CD14-positive monocyte (primary cell): ENCODE results near the gene RHOA. TPM values are rescaled to one million over a fixed set of nuclear protein-coding genes. Genes with fewer than 3 reads are reported as not detected.

Experiments used
- DNase-seq, 3 donors: peaks; one replicate each; pipeline ENCODE4 v3.0.0-alpha.2; 2011 to 2022
- H2AFZ ChIP-seq: 2 replicates; pipeline ENCODE4 v1.6.0; 2012; ENCODE audit warnings: mild to moderate bottlenecking, low read depth, low read length, inconsistent platforms; ENCODE audit not compliant: insufficient read depth, poor library complexity, severe bottlenecking
- H3K27ac ChIP-seq, 2 donors: 1 replicate in 1 of 2; 2 replicates in 1 of 2; pipeline ENCODE4 v1.5.1; 2012 to 2013; ENCODE audit warnings: low read length in 2 of 2, control low read depth in 1 of 2, inconsistent platforms in 1 of 2, low read depth in 1 of 2, mild to moderate bottlenecking in 1 of 2
- H3K27me3 ChIP-seq, 2 donors: one replicate each; pipeline versions ENCODE4 v1.6.0 to v1.6.1; 2011 to 2013; ENCODE audit warnings: low read length in 2 of 2; ENCODE audit not compliant: control insufficient read depth in 2 of 2, insufficient read depth in 2 of 2
- H3K36me3 ChIP-seq, 2 donors: replicated peaks in 1 of 2; 1 replicate in 1 of 2; 2 replicates in 1 of 2; pipeline versions ENCODE4 v1.5.1 to v1.6.1; 2012 to 2013; ENCODE audit warnings: low read length in 2 of 2, control low read depth in 1 of 2, inconsistent platforms in 1 of 2, mild to moderate bottlenecking in 1 of 2; ENCODE audit not compliant: insufficient read depth in 2 of 2, control insufficient read depth in 1 of 2
- H3K4me1 ChIP-seq, 2 donors: 1 replicate in 1 of 2; 2 replicates in 1 of 2; pipeline versions ENCODE4 v1.5.1 to v1.6.1; 2012 to 2013; ENCODE audit warnings: low read length in 2 of 2, control low read depth in 1 of 2, inconsistent platforms in 1 of 2, mild to moderate bottlenecking in 1 of 2, moderate library complexity in 1 of 2; ENCODE audit not compliant: insufficient read depth in 2 of 2, control insufficient read depth in 1 of 2
- H3K4me2 ChIP-seq: replicated peaks from 2 replicates; pipeline ENCODE3; 2012; ENCODE audit warnings: low read length, moderate library complexity, mild to moderate bottlenecking; ENCODE audit not compliant: poor library complexity, severe bottlenecking; ENCODE audit errors: extremely low read depth
- H3K4me3 ChIP-seq, 3 experiments: fragments of 200-600 bp in 1 of 3; sonication (generic) in 1 of 3; replicated peaks in 1 of 3; 1 replicate in 2 of 3; 2 replicates in 1 of 3; pipeline ENCODE4 v1.5.1; 2011 to 2013; ENCODE audit warnings: low read length in 3 of 3, mild to moderate bottlenecking in 3 of 3, control low read depth in 2 of 3, low read depth in 2 of 3, inconsistent platforms in 1 of 3, moderate library complexity in 1 of 3
- H3K79me2 ChIP-seq: 2 replicates; pipeline ENCODE4 v1.6.0; 2012; ENCODE audit warnings: mild to moderate bottlenecking, control low read depth, inconsistent platforms, low read length, moderate library complexity; ENCODE audit not compliant: insufficient read depth
- H3K9ac ChIP-seq: 2 replicates; pipeline ENCODE4 v1.6.0; 2017; ENCODE audit warnings: low read length, mild to moderate bottlenecking; ENCODE audit not compliant: insufficient read depth, poor library complexity, severe bottlenecking
- H3K9me3 ChIP-seq, 2 donors: replicated peaks in 1 of 2; 1 replicate in 1 of 2; 2 replicates in 1 of 2; pipeline versions ENCODE4 v1.5.1 to v1.6.1; 2012 to 2013; ENCODE audit warnings: low read length in 2 of 2, control low read depth in 1 of 2; ENCODE audit not compliant: control insufficient read depth in 1 of 2, insufficient read depth in 1 of 2
- H4K20me1 ChIP-seq: 2 replicates; pipeline ENCODE4 v1.6.0; 2012; ENCODE audit warnings: mild to moderate bottlenecking, low read length, control low read depth, moderate library complexity; ENCODE audit not compliant: insufficient read depth
- H3K27ac Mint-ChIP-seq, 7 donors: one replicate each; pipeline ENCODE4 v1.8.0; 2020; ENCODE audit warnings: mild to moderate bottlenecking in 7 of 7, mixed read lengths in 7 of 7, moderate library complexity in 6 of 7, inconsistent platforms in 2 of 7
- H3K27me3 Mint-ChIP-seq, 3 donors: one replicate each; pipeline ENCODE4 v1.8.0; 2021 to 2022; ENCODE audit warnings: low read depth in 3 of 3, mild to moderate bottlenecking in 3 of 3, mixed read lengths in 3 of 3, moderate library complexity in 3 of 3, inconsistent platforms in 1 of 3
- H3K36me3 Mint-ChIP-seq, 2 donors: one replicate each; pipeline ENCODE4 v1.8.0; 2020; ENCODE audit warnings: mixed read lengths in 2 of 2, inconsistent platforms in 1 of 2, mild to moderate bottlenecking in 1 of 2
- H3K4me1 Mint-ChIP-seq: one replicate; pipeline ENCODE4 v1.8.0; 2020; ENCODE audit warnings: mild to moderate bottlenecking, mixed read lengths
- H3K4me3 Mint-ChIP-seq, 2 donors: one replicate each; pipeline ENCODE4 v1.8.0; 2020; ENCODE audit warnings: mild to moderate bottlenecking in 2 of 2, mixed read lengths in 2 of 2, moderate library complexity in 1 of 2
- H3K9me3 Mint-ChIP-seq, 7 donors: one replicate each; pipeline ENCODE4 v1.8.0; 2020 to 2022; ENCODE audit warnings: mixed read lengths in 7 of 7, mild to moderate bottlenecking in 6 of 7, moderate library complexity in 6 of 7, inconsistent platforms in 2 of 7
- WGBS: methylation state at CpG from one replicate; pipeline ENCODE4 v1.1.5; 2013; ENCODE audit warnings: missing lambda C conversion rate; ENCODE audit not compliant: insufficient coverage; 5-methylcytosine and 5-hydroxymethylcytosine counted together
- intact Hi-C, 2 donors: fragments of 100-400 bp; cut with micrococcal nuclease; formaldehyde crosslinking; loops; one replicate each; pipeline versions ENCODE4 v1.15.0 to v1.15.1; 2023
- polyA plus RNA-seq, 3 donors: library from polyadenylated mRNA; depleted of rRNA in 1 of 3; unstranded in 2 of 3; stranded (reverse) in 1 of 3; fragments of 300-500 nt in 2 of 3; fragments of >200 nt in 1 of 3; fragmentation: Illumina TruSeq in 2 of 3; gene quantifications; 1 replicate in 2 of 3; 2 replicates in 1 of 3; pipeline ENCODE4 v1.2.3, GENCODE V29; 2012 to 2021
- TF ChIP-seq, protein P1 (sequence below): fragments of 200-600 bp; IDR thresholded peaks from one replicate; pipeline ENCODE4 v1.8.0; 2022; ENCODE audit warnings: antibody characterized with exemption, mild to moderate bottlenecking

The RHOA gene
- polyA plus RNA-seq, 3 donors, result 624 to 1,306 (median 1,179) TPM

DNA sequence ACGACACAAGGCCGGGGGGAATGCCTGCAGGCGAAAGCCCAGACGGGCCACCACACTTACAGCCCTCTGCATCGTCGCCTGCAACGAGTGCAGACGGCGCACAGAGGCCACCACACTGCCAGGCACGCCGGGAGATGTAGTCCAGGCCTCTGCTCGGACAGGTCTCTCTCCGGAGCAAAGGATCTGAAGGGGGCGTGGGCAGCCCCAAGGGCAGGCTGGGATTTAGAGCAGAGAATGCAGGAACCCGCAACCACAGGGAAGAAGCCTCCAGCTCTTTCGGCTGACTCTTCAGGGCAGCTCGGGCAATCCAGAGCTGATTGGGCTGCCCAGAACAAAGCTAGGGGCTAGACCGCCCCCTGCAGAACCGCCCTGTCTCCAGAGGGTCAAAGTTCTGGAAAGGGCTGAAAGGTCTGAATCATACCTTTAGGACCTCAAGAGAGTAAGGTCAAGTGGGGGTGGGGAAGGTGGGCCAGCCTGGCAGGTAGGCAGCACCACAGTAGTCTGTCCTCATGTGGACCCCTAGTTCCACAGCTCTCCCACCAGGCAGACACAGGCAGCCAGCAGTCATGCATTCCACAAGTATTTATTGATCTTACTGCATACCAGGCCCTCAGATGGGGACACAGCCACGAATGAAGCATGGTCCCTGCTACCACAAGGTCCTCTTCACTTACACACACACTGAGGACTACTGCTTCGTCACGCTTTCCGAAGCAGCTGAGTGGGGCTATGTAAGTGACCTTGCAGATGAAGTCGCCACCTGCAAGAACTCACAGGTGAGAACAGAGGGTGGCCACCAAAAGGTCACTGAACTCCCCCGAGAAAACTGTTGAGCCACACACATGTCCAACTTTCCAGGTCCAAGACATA is 10.8 kb upstream of the RHOA start, which contains the start of gene AMT:
TSS of gene AMT (minus strand) at position 95 of the 870 bp plus-strand sequence. CDS start at position 72, 23 bp downstream.
- TF ChIP-seq, protein P1, sequence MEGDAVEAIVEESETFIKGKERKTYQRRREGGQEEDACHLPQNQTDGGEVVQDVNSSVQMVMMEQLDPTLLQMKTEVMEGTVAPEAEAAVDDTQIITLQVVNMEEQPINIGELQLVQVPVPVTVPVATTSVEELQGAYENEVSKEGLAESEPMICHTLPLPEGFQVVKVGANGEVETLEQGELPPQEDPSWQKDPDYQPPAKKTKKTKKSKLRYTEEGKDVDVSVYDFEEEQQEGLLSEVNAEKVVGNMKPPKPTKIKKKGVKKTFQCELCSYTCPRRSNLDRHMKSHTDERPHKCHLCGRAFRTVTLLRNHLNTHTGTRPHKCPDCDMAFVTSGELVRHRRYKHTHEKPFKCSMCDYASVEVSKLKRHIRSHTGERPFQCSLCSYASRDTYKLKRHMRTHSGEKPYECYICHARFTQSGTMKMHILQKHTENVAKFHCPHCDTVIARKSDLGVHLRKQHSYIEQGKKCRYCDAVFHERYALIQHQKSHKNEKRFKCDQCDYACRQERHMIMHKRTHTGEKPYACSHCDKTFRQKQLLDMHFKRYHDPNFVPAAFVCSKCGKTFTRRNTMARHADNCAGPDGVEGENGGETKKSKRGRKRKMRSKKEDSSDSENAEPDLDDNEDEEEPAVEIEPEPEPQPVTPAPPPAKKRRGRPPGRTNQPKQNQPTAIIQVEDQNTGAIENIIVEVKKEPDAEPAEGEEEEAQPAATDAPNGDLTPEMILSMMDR, result no peak
- H3K9ac ChIP-seq, result peak within 1 kb of the TSS; percentile 35
- H3K27ac ChIP-seq, result no peak within 1 kb of the TSS
- H3K9me3 Mint-ChIP-seq, result peaks cover 0 to 2% (median 0%) of the 10 kb centered on the region in 7 donors
- peaks cover 6% of the 10 kb centered on the region for H4K20me1 ChIP-seq
- peaks cover 30% of the 10 kb centered on the region for H3K4me1 Mint-ChIP-seq
- peaks cover 22 to 25% of the 10 kb centered on the region in 2 donors for H3K4me1 ChIP-seq
- peaks cover 11% of the 10 kb centered on the region for H3K79me2 ChIP-seq
- peak within 1 kb of the TSS; percentile 75 for H3K4me2 ChIP-seq
- intact Hi-C loops, result no loop called here
- peak within 1 kb of the TSS; percentile 80 to 88 for H3K4me3 Mint-ChIP-seq
- H3K27me3 ChIP-seq, result no peaks in the 10 kb centered on the region
- peak within 1 kb of the TSS; percentile 66 for H2AFZ ChIP-seq
- H3K27ac Mint-ChIP-seq, result peak within 1 kb of the TSS in 5 of 7 donors; percentile 14 to 89 (median 58)
- WGBS, result 20% methylated on average over 19 of the region's 25 CpGs
- peak within 1 kb of the TSS; percentile 9 to 68 (median 32) for H3K4me3 ChIP-seq
- H3K36me3 Mint-ChIP-seq, result peaks cover 46 to 55% of the 10 kb centered on the region in 2 donors
- peaks cover 0 to 2% (median 0%) of the 10 kb centered on the region in 3 donors for H3K27me3 Mint-ChIP-seq
- no peaks in the 10 kb centered on the region for H3K9me3 ChIP-seq
- DNase-seq, result no peak
- peaks cover 10 to 36% of the 10 kb centered on the region in 2 donors for H3K36me3 ChIP-seq

DNA sequence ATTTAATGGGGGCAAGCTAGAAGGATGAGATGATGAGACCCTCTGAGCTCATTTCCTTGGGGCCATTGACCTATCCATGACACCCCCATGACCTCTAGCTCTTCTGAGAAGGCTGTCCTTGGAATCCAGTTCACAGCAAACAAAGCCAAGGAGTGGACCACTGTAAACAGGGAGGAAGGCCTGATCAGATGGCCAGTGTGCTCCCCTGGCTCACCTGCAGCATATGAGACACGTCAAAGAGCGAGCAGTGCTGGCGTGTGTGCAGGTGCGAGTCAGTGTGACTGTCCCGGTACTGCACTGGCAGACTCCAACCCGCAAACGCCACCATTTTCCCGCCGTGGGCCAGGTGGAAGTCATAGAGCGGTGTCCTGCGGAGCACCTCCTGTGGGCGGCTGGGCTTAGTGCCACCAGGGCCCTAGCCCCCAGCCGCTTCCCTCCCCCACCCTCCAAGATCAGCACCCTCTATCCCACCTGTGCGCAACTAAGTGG is 10.2 kb upstream of the RHOA start:
- Histone ChIP-seq H3K4me1 (peaks cover 28 to 32% of the 10 kb centered on the region in 2 donors), H3K36me3 (peaks cover 10 to 36% of the 10 kb centered on the region in 2 donors)
- 10% methylated on average over 14 of the region's 14 CpGs for WGBS

More for the DNA sequence above, 10.2 kb upstream of the RHOA start:
- TF ChIP-seq, protein P1, result no peak
- Histone ChIP-seq H4K20me1 (peaks cover 12% of the 10 kb centered on the region), H3K9ac (peak overlapping the region; percentile 35), H2AFZ (peak overlapping the region; percentile 66), H3K9me3 (no peaks in the 10 kb centered on the region), H3K4me2 (peak overlapping the region; percentile 75), H3K27ac (no peak overlapping the region), H3K27me3 (no peaks in the 10 kb centered on the region), H3K79me2 (peaks cover 17% of the 10 kb centered on the region), H3K4me3 (peak overlapping the region; percentile 9 to 68 (median 32))
- intact Hi-C loops, result no loop called here
- Mint-ChIP-seq H3K27me3 (peaks cover 0 to 2% (median 0%) of the 10 kb centered on the region in 3 donors), H3K4me1 (peaks cover 37% of the 10 kb centered on the region), H3K4me3 (peak overlapping the region; percentile 80 to 88), H3K27ac (peak overlapping the region in 3 of 7 donors; percentile 14 to 58 (median 35)), H3K36me3 (peaks cover 46 to 62% of the 10 kb centered on the region in 2 donors), H3K9me3 (peaks cover 0 to 2% (median 0%) of the 10 kb centered on the region in 7 donors)
- no peak for DNase-seq
